GM19351 (cell line): Measurements from ENCODE around the gene RNLS.

Experiments used
- ATAC-seq: cut with Tn5 transposase; IDR thresholded peaks from one replicate; pipeline ENCODE4 v1.9.1; 2021; ENCODE audit warnings: mild to moderate bottlenecking, moderate library complexity; ENCODE audit not compliant: unreplicated experiment

Gene RNLS

GRCh38 chr10:88553116-88553752, 29.9 kb downstream of the RNLS start:
- peak; percentile 85 for ATAC-seq

- ATAC-seq = no peak
These were observed 31.9 kb downstream of the RNLS start for GRCh38 chr10:88551246-88551645.

- no peak for ATAC-seq
These were observed 36.6 kb downstream of the RNLS start for GRCh38 chr10:88546497-88546896.

GRCh38 chr10:88545359-88545758, 37.8 kb downstream of the RNLS start:
- no peak for ATAC-seq

- no peak for ATAC-seq
These were observed 38.8 kb downstream of the RNLS start for GRCh38 chr10:88544140-88544870.

- no peak for ATAC-seq
These were observed 40.6 kb downstream of the RNLS start for GRCh38 chr10:88542522-88542921.

- no peak for ATAC-seq
These were observed 41.9 kb downstream of the RNLS start for GRCh38 chr10:88541116-88541626.

GRCh38 chr10:88540351-88540750, 42.8 kb downstream of the RNLS start:
- ATAC-seq = no peak

GRCh38 chr10:88538048-88538447, 45.1 kb downstream of the RNLS start:
- ATAC-seq = no peak

GRCh38 chr10:88537322-88537721, 45.8 kb downstream of the RNLS start:
- no peak for ATAC-seq

GRCh38 chr10:88536437-88536836, 46.7 kb downstream of the RNLS start:
- no peak for ATAC-seq

- ATAC-seq = no peak
These were observed 48.9 kb downstream of the RNLS start for GRCh38 chr10:88534072-88534665.

GRCh38 chr10:88531392-88532052, 51.6 kb downstream of the RNLS start:
- ATAC-seq = no peak

- no peak for ATAC-seq
These were observed 52.3 kb downstream of the RNLS start for GRCh38 chr10:88530629-88531391.

GRCh38 chr10:88530093-88530492, 53.0 kb downstream of the RNLS start:
- no peak for ATAC-seq

- no peak for ATAC-seq
These were observed 54.1 kb downstream of the RNLS start for GRCh38 chr10:88528806-88529570.

GRCh38 chr10:88528201-88528600, 54.9 kb downstream of the RNLS start:
- ATAC-seq = no peak

- ATAC-seq = no peak
These were observed 55.9 kb downstream of the RNLS start for GRCh38 chr10:88527245-88527644.

GRCh38 chr10:88526501-88527105, 56.5 kb downstream of the RNLS start:
- ATAC-seq = no peak
